GM19099 (cell line): Measurements from ENCODE around the gene TK1.

Experiments
- POLR2A ChIP-seq: IDR thresholded peaks from 3 replicates; pipeline ENCODE4 v1.6.1; 2011; ENCODE audit warnings: low read depth; ENCODE audit not compliant: insufficient read length; ENCODE audit errors: extremely low read depth

Gene TK1

DNA sequence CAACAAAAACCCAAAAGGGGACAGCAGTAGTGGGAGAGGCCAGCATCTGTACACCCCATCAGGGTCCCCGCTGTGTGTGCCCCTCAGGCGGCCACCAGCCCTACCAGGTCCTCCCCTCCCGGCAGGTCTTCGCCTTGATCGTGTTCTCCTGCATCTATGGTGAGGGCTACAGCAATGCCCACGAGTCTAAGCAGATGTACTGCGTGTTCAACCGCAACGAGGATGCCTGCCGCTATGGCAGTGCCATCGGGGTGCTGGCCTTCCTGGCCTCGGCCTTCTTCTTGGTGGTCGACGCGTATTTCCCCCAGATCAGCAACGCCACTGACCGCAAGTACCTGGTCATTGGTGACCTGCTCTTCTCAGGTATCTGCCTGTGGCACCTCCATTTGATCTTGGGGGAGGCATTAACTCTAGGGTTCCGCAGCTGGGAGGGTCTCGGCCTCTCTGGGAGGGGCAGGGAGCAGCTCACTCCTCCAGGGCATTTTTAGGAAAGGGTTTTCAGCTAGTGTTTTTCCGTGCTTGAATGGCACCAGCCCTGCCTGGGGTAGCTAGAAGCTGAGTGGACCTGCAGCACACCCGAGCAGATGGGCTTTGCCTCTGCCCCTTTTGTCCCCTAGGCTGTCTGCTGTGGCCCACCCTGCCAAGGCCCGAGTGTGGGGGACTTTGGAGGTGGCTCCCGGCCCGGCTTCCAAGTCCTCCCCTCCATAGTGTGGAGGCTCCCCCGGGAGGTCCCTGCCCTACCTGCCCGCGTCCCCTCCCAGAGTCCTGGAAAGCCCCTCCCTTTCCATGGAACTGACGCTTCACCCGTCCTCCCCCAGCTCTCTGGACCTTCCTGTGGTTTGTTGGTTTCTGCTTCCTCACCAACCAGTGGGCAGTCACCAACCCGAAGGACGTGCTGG is 15.9 kb downstream of the TK1 start:
- peak; percentile 6 for TF ChIP-seq POLR2A

DNA sequence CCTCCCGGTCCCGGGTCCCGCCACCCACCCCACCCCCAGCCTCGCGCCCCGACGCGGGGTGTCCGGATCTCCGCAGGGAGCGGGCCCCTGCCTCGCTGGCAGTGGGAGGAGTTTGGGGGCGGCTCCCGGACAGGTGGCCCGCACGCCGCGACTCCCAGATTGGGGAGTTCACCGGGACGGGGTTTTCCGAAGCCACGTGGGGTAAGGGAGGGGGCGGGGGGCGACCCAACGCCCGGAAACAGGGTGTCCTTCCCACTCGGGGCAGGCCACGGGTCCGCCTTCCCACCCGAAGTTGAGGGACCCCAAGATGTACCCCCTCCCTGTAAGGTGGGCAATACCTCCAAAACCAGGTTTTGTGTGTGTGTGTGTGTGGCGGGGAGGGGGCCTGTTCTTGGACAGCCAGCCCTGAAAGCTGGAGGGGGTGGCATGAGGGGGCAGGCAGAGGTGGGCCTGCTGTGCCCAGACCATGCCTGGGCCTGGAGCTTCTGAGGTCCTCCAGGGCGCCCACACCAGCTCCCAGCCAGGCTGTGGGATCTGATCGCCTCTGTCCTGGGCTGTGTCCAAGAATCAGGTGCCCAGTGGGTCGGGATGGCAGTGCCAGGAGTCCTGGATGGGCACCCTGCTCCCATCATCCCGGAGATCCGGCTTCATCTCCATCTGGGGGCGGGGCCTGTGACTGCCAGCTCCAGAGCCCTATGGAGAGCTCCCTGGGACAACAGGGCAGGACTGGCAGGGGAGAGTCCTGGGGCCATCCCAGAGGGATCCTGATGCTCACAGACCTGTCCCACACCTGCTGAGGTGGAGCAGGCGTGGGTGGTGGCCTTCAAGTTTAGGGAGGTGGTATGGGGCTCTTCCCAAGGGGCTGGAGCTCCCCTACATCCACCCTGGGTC is 17.7 kb downstream of the TK1 start:
- no peak for TF ChIP-seq POLR2A

DNA sequence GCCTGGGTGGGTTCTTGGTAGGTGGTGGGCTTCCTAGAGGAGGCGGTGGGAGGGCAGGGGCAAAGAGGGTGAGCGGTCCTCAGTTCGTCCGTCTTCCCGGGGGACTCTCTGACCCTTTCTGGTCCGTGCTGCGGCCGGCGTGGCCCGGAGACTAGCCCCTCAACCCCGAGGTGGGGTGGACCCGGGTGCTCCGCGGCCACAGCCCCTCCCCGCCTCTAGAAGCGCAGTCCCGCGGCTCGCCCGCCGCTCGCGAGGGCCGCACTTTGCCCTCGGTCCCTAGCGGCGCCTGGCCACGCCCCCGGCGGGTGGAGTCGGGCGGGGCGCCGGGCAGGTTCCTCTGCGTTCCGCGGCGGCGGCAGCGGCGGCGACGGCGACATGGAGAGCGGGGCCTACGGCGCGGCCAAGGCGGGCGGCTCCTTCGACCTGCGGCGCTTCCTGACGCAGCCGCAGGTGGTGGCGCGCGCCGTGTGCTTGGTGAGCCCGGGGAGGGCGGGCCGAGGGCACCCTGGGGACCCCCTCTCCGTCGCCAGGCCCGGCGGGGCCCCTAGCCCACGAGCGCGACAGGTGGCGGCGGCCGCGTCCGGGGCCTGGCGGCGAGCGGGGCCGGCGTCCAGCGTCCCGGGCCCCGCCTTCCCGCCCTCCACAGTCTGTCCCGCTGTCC is 18.5 kb downstream of the TK1 start, which contains the start of gene SYNGR2:
Gene SYNGR2, plus strand, starts transcription at position 340 of the 661 bp plus-strand sequence. Its CDS starts 36 bp downstream, at position 376.
- peak; percentile 88 for TF ChIP-seq POLR2A

DNA sequence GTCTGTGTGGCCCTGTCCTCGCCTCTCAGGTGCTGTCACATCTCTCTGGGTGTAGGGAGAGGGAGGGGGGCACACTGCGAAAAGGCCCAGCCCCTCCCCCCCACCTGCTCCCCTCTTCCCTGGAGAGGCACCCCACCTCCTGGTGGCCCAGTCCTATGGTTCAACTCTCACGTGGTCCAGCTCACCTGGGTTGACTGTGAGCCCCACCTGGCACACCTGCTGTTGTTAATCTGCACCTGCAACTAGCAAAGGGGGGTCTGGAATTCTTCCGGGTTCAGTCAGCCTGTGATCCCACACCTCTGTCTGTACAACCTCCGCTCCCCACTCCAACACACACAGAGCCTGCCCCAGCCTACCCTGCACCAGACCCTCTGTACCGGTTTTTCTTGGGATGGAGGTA is 20.4 kb downstream of the TK1 start:
- TF ChIP-seq POLR2A: no peak

DNA sequence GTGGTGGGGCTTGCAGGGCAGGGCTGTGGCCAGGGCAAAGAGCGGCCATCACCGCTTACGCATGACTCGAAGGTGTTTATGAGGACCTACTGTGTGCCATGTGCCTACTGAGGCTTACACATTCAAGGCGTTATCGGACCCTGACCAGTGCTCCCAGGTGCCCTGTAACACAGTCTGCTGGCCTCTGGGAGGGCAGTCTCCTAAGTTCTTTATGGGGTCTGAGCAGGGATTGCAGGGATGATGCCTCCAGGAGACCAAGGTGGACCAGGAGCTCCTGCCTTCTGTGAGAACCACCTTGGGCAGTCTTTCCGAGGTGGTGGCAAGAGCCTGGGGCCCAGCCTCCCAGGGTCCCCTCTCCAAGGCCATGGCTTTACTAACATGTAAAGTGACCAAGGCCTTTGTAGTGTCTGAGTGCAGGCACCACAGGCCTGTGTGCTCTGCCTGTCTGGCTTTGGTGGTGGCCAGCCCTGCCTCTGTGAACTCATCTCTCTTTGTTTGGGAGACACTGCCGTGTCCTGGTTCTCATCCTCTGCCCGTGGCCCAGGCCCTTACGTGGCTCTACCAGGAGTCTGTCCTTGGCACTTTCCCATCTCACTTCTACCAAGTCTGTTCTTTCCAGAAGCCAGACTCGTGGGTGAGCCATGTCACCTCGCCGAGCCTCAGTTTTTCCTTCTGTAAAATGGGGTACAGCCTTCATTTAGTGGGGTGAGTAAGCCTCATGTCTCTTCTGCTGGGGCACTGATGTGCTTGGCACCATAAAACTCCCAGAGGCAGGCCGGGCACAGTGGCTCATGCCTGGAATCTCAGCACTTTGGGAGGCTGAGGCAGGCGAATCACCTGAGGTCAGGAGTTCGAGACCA is 21.9 kb downstream of the TK1 start:
- TF ChIP-seq POLR2A: no peak

DNA sequence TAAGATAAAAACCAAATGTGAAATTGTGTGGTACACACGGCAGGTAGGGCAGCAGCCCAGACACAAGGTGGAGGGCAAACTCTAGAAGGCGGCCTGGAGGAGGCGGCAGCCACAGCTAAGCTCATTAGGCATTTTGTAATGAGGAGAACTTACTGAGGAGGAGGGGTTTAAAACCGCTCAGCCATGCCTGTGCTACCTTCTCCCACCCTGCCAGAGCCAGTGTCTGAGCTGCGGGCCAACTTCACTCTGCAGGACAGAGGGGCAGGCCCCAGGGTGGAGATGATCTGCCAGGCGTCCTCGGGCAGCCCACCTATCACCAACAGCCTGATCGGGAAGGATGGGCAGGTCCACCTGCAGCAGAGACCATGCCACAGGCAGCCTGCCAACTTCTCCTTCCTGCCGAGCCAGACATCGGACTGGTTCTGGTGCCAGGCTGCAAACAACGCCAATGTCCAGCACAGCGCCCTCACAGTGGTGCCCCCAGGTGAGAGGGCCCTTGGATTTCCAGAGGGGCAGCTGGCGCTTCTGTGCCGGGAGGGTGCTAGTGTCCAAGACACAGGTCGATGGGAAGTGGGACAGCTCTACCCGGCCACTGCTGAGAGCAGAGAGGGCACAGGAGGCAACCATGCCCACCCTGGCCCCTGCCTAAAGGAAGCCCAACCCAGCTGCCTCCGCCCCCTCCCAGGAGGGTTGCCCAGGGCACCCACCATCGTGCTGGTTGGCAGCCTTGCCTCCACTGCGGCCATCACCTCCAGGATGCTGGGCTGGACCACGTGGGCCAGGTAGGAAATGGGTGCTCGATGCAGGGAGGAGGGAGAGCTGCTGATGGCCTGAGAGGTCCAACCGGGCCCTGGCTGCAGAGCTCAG is 22.7 kb downstream of the TK1 start:
- no peak for TF ChIP-seq POLR2A

DNA sequence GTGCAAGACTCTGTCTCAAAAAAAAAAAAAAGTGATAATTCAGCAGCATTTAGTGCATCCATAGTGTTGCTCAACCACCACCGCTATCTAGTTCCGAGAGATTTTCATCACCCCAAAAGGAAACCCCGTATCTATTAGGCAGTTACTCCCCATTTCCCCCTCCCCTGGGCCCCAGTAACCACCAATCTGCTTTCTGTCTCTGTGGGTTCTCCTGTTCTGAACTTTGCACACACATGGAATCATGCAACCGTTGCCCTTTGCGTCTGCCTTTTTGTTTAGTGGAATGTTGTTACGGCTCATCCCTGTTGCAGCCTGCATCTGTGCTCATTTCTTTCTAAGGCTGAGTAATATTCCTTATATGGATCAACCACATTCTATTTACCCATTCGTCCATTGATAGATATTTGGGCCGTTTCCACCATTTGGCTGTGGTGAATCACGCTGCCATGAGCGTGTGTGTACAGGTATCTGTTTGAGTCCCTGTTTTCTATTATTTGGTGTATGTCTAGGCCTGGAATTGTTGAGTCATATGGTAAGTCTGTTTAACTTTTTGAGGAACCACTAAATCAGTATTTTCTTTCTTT is 27.2 kb downstream of the TK1 start:
- no peak for TF ChIP-seq POLR2A

DNA sequence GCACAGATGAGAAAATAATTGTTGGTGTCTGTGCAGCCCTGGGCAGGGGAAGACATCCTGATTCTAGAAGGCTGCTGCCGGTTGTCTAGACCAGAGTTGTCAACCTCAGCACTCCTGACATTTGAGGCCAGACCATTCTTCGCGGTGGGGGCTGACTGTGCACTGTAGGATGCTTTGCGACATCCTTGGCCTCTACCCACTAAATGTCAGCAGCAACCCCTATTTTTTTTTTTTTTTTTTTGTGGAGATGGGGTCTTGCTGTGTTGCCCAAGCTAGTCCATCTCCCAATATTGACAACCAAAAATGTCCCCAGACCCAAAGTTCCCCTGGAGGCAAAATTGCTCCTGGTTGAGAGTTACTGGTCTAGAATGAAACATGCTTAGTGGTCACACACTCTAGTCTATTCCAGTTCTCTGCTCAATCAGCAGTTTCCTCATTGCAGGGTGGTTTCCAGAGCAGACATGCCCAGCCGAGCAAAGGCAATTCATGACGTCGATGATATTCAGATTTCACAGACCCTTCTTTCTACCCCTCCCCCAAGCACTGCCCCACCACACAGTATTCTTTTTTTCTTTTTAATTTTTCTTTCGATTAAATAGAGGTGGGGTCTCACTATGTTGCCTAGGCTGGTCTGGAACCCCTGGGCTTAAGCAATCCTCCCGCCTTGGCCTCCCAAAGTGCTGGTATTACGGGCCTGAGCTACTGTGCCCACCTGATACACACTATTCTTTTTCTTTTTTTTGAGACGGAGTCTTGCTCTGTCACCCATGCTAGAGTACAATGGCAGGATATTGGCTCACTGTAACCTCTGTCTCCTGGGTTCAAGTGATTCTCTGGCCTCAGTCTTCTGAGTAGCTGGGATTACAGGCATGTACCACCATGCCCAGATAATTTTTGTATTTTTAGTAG is 31.7 kb downstream of the TK1 start:
- peak; percentile 54 for TF ChIP-seq POLR2A

DNA sequence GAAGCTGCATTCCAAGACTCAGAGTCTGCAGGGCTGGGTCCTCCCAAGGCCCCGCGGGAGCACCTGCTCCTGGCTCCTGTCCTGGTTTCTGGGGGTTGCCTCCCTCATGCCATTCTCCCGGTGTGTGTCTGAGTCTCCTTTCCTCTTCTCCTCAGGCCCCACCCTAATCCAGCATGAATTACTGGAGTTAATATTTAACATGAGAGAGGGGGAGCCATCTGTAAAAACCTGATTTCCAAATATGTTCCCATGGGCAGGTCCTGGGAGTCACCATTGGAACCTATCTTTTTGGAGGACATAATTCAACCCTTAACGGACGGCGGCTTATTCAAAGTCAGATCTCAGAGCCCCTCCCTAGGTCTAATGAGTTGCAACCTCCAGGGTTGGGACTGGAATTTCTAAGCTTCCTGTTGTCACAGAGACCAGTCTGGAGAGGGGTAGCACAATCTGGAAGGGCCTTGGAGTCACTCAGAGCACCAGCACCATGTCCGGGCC is 35.3 kb downstream of the TK1 start:
- no peak for TF ChIP-seq POLR2A

DNA sequence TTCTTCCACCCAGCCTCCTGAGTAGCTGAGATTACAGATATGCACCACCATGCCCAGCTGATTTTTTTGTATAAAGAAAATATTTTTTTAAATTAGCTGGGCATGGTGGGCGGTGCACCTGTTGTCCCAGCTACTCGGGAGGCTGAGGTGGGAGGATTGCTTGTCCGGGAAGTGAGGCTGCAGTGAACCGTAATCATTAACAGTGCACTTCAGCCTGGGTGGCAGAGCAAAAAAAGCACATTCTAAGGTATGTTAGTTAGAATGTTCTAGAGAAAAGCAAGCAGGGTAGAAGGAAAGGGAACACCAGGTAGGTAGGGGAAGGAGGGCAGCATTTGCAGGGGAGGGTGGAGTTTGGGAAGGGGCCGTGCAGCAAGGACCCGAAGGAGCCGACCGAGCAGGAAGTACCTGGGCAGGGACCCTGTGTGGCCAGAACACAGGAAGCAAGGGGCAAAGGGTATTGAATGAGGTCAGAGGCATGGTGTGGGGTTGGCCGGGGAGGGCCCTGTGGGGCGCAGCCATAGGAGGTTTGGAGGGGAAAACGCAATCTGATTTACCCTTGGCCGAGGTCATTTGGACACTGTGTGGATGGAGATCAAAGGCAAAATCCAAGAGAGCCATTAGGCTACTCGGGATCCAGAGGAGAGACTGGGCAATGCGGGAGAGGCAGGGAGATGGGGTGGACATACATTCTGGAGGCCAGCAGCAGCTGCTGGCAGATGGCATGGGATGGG is 38.4 kb downstream of the TK1 start:
- TF ChIP-seq POLR2A: no peak
